Bladder microvascular endothelial cell (primary cell): ENCODE data around the gene TOR1A. TPM values are rescaled to one million over a fixed set of nuclear protein-coding genes. Genes with fewer than 3 reads are reported as not detected.

Source experiments
- total RNA-seq: library from RNA; depleted of rRNA; stranded (reverse); fragments of >200 nt; gene quantifications from 2 replicates; pipeline ENCODE4 v1.2.3, GENCODE V29; 2014

TOR1A gene, protein sequence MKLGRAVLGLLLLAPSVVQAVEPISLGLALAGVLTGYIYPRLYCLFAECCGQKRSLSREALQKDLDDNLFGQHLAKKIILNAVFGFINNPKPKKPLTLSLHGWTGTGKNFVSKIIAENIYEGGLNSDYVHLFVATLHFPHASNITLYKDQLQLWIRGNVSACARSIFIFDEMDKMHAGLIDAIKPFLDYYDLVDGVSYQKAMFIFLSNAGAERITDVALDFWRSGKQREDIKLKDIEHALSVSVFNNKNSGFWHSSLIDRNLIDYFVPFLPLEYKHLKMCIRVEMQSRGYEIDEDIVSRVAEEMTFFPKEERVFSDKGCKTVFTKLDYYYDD
- total RNA-seq, result 23.2 and 34.4 TPM in 2 replicates

DNA sequence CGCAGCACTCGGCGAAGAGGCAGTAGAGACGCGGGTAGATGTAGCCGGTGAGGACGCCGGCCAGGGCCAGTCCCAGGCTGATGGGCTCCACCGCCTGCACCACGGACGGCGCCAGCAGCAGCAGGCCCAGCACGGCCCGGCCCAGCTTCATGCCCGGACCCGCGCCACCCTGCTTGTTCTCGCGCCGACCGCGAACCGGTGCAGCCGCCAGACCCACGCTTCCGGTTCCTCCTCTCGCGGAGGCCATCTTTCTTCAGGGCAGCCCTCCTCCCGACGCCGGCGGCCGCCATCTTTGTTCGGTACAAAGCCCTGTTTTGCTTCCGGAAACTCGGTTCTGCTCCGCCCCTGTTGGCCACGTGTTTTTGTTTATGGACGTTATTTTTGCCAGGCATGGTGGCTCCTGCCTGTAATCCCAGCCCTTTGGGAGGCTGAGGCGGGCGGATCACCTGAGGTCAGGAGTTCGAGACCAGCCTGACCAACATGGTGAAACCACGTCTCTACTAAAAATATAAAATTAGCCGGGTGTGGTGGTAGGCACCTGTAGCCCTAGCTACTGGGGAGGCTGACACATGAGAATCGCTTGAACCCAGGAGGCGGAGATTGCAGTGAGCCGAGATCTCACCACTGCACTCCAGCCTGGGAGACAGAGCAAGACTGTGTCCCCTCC is at the start of gene TOR1A:
TSS of gene TOR1A (minus strand) at position 202 of the 667 bp plus-strand sequence. CDS start at position 151, 51 bp downstream.

DNA sequence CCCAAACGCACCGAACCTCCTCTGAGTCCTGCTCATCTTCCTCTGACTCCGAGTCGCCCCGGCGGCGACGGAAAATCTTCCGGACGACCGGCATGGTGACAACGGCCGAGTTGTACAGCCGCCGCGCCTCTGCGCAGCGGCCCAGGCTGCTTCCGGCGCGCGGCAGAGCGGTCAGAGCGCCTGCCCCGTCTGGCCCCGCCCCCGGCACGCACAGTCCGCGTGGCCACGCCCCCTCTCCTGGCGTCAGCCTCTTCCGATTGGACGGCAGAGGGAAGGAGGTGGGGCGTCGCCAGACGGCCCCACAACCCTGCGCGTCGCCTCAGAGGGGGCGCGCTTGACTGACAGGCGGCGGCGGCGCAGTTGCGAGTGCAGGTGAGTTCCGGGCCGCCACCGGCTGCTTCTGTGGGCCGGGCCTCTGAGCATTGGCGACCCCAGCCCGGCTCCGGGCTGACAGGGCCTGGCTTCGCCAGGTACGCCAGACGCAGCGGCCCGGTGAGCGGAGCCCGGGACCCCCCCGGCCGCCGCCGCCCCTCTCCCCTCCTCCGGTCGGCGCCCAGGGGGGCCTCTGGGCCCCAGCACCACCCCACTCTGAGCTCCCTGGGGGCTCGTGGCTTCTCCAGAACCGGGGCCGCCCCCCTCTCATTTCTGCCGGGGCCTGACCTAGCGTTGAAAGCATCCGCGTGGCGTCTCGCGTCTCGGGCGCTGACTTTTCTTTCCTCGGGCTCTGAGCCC is 11.4 kb upstream of the TOR1A start, which contains the start of the genes C9orf78 and USP20:
TSS of gene C9orf78 (minus strand) at position 148 of the 732 bp plus-strand sequence. CDS start at position 94, 54 bp downstream.
TSS of gene USP20 (plus strand) at position 331 of the 732 bp plus-strand sequence. CDS start 17,098 bp downstream, outside the sequence.

DNA sequence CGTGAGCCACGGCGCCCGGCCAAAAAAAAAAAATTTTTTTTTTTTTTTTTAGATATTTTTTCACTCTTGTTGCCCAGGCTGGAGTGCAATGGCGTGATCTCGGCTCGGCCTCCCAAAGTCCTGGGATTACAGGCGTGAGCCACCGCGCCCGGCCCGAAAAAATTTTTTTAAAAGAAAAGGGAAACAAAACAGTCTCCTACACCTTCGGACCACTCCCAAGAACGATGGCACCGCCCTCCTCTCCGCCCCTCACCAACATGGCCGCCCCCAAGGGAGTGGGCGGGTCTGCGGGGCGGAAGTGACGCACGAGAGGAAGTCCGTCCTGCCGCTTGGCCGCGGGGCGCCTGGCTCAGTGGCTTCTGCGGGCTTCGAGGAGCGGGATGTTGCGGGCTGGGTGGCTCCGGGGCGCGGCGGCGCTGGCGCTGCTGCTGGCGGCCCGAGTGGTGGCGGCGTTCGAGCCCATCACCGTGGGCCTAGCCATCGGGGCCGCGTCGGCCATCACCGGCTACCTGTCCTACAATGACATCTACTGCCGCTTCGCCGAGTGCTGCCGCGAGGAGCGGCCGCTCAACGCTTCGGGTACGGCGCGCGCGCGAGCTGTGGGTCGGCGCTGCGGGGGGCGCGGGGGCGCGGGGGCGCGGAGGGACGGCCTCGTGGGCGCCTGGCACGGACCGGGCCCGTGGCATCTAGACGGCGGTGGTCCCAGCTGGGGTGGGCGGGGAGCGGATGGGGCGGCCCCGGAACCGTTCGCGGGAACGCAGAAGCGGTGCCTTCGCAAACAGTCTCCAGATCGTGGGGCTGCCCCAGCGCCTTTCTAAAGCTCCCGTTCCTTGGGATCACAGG is 20.9 kb downstream of the TOR1A start, which contains the start of gene TOR1B:
TSS of gene TOR1B (plus strand) at position 352 of the 843 bp plus-strand sequence. CDS start at position 381, 29 bp downstream.

Other genes with a start within 250 kb of the TOR1A start
- gene C9orf50, start 203.0 kb downstream of the TOR1A start, total RNA-seq, result under 0.01 TPM in 1 of 2 replicates, not detected in the other
- gene NTMT1, start 198.0 kb downstream of the TOR1A start, total RNA-seq, result 23.5 and 27.2 TPM in 2 replicates
- gene ASB6, start 182.0 kb downstream of the TOR1A start, total RNA-seq, result 12.5 and 14.7 TPM in 2 replicates
- gene PRRX2, start 158.5 kb downstream of the TOR1A start, total RNA-seq, result 0.16 TPM in 1 of 2 replicates, not detected in the other
- 0.32 and 0.94 TPM in 2 replicates for gene PTGES, start 71.1 kb downstream of the TOR1A start, total RNA-seq
- gene TOR1B, start 21.0 kb downstream of the TOR1A start, total RNA-seq, result 18.6 and 31.9 TPM in 2 replicates
- gene C9orf78, start 11.1 kb upstream of the TOR1A start, total RNA-seq, result 29.3 and 41.1 TPM in 2 replicates
- gene USP20, start 11.3 kb upstream of the TOR1A start, total RNA-seq, result 5.5 and 10.1 TPM in 2 replicates
- gene FNBP1, start 219.1 kb upstream of the TOR1A start, total RNA-seq, result 23.0 and 96.7 TPM in 2 replicates
- 13.9 and 113 TPM in 2 replicates for gene GPR107, start 229.8 kb upstream of the TOR1A start, total RNA-seq